GF-D8 (cell line): ENCODE results near the gene MPIG6B.
A peak's percentile ranks its signal among the peaks of the same experiment; 100 is the strongest.

Experiments used
- DNase-seq: peaks from one replicate; lab custom pipeline; 2025; lab: John Stamatoyannopoulos, UW

Gene MPIG6B

DNA sequence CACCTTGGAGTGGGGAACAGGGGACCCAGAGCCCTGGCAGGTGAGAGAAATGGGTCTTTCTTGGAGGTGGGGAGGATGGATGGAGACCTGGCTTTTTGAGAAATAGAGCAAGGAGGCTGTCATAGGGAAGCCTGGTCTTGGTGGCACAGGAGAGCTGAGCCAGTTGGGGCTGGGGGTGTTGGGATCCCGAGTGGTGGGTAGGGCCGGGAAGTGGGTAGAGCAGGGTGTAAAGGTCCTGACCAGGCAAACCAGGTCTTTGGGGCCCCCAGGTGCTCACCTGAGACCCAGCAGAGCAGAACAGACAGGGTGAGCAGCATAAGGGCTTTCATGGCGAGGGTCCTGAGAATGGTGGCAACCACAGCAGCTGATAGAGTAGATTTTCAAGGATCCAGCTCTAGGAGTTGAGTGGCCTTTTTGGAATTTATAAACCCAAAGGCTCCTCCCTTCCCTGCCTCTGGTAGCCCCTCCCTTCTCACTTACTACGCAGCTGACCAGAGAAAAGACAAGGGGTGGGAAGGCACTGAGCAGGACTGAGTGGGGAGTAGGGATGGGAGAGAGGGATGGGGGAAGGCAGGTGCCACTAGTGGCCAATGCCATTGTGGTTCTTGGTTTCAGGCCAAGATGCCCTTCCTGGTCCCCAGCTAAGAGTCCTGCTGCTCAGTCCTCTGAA, 1.7 kb upstream of the MPIG6B start, which contains the start of gene LY6G6C:
Gene LY6G6C, minus strand, starts transcription at position 396 of the 670 bp plus-strand sequence. Its CDS starts 67 bp downstream, at position 329.
- no peak for DNase-seq

DNA sequence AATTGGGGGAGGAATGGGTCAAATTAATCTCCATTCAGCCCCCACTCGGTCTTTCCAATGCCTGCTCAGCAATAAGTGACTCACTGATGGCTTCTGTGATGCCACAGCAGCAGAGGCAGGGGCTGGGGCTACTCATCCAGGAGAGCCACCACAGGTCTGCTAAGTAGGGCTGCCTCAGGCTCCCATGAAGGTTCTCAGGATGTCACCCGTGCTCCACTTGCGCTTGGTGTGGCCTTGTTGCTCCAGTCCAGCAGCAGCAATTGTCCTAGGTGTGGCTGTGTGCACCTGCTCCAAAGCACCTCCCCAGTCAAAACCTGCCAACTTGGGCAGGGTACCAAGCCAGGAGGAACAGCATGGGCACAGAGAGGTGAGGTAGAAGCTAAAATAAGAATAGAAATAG, 1.0 kb upstream of the MPIG6B start:
- no peak for DNase-seq

GRCh38 chr6:31723980-31724691, 963 bp downstream of the MPIG6B start:
- DNase-seq, result no peak

- DNase-seq, result peak; percentile 83
Observed at GRCh38 chr6:31725502-31726350, 2.6 kb downstream of the MPIG6B start.

- no peak for DNase-seq
Observed at GRCh38 chr6:31727034-31727716, 4.0 kb downstream of the MPIG6B start.

DNA sequence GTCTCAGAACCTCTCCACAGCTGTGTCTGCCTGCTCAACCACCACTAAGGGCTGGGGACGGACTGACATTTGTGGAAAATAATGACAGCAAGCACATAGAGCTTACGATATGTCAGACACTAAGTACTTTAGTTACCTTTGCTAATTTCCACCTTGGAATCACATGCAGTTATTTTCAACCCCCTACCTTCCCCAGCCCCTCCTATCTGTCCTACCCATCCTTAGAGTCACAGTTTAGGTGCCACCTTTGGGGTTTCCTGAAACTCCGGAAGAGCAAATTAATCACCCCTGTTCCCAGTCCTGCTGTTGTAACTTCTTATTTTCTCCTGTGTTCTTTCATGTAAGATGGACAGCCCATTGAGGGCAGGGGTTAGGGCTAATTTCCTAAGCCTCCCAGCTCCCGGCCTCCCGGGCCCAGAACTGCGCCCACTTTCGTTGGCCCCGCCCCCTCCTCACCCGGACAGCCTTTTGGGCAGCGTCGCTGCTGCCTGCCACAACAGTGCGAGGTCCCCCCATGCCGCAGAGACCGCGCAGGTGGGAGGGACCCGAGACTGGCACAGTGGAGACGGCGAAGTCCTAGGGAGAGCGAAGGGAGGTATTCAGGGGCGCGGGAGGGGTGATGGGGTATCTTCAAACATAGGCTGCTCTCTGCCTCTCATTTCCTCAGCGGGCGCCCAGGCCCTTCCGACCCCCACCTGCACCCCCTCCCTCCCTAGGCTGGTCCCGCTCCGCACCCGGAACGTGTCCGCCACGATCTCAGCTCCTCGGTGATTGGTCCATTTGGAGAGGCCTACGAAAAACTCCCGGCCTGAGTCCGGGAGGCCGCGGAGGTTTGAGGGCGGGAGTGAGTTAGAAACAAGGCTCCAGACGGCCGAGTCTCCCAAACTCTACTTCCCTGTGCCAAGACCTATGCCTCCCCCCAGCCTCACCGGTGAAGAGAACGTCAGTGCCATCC, 4.8 kb downstream of the MPIG6B start:
- DNase-seq, result peak; percentile 87

DNA sequence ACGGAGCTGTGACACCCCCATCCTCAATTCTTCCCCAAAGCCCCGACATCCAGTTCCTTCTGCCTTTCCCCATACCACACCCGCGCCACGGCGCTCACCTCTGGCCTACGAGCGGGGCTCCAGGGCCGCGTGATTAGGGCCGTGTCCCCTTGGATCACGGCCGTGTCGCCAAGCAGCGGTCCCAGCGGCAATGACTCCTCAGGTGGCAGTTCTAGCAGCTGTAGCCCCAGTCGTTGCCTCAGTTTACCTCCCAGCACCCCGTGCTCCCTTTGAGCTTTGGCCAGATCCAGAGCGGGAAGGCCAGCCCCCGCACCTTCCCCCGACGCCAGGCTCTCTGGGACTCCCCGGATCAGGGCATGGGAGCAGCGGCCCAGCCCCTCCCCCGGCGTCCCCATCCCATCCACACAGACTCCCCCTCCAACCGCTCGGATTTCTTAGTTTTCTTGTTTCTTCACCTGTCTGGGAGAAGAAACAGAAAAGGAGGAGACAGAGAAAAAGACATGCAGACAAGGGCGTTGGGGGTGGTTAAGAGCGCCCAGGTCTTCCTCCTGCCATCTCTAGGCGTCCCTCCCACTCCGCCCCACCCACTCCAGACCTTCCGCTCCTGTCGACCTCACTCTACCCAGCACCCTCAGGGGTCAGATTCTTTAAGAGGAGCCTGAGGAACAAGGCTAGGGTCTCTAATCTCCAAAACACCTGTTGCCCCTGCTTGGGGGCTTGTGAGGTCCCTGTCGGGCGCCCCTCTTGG, 5.8 kb downstream of the MPIG6B start, which contains the start of gene DDAH2:
Gene DDAH2, minus strand, starts transcription at position 533 of the 748 bp plus-strand sequence. Its CDS starts 138 bp downstream, at position 395.
- DNase-seq, result no peak

GRCh38 chr6:31729515-31729978, 6.4 kb downstream of the MPIG6B start:
- DNase-seq, result peak; percentile 33

- DNase-seq, result no peak
Observed at GRCh38 chr6:31729979-31730630, 6.9 kb downstream of the MPIG6B start.

DNA sequence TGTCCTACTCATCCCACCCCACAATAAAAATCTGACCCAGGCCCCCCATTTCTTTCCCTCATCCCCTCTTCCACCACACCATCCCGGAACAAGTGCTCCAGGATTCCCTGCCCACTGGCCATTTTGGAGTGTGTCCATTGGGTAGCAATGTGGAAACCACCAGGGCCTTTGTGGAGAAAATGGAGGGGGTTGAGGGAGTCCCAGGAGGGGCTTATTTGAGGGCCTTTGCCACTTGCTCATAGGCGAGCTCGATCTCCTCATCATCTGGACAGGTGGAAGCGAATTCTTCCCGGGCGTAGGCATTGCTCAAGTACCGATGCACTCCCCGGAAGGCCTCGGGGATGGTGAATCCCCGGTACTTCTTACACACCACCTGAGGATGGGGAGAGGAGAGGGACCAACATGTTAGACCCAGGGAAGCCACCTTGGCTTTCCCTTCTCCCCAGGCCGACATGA, 7.5 kb downstream of the MPIG6B start:
- no peak for DNase-seq

DNA sequence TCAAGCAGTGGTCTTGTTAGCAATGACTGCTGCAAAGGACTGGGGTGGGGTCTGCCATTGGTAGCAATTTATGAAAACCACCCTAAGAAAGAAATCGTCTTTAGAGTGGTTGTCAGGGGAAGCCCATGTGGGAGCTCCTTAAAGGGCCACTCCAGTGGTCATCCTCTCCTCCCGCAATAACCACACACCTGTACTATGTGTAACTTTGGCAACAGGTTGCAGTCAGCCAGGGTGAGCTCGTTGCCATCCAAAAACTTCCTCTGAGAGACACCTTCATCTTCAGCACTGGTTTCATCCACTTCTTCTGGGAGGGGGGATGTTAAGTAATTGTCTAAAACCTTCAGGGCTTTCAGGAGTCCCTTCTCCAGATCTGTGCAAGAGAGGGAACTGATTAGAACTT, 8.9 kb downstream of the MPIG6B start:
- DNase-seq, result no peak

DNA sequence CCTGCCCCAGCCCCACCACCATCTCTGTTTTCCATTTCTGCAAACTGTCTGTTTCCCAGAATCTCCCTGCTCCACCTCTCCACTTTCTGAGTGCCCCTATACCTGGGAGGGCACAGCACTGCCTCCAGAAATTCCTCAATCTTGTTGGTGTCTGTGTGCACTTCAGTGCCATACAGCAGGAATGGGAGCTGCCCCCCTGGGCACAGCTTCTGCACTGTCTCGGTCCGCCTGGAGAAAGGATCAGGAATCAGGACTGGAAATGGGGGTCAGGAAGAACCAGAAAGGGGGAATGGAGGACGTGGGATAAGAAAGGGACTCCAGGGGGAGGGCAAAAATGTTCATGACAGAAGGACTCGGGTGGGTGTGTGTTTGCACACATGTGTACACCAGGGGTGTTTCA, 10.6 kb downstream of the MPIG6B start:
- no peak for DNase-seq

DNA sequence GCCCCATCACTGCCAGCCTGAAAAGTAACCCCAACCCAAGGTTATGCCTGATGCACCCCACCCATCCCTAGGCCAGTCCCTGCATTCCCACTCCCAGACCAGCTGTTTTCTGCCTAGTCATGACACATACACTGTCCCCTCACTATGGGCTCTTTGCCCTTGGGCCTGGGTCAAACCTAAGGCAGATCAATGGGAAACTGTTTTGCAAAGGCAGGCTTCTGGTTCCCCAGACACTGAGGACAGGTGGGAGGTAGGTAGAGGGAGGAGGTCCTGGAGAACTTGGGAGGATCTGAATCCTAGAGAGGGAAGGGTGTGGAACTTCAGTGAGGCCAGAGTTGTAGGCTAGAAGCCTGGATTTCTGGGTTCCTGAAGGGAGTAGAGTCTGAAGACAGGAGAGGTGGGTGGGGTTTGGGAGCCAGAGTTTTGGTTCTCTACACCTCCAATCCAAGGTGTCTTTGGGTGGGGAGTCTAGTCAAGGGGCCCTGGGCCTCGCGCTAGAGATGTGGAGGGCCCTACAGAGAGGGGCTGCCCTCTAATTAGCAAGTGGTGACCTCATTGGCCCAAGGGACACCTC, 11.2 kb downstream of the MPIG6B start:
- no peak for DNase-seq

DNA sequence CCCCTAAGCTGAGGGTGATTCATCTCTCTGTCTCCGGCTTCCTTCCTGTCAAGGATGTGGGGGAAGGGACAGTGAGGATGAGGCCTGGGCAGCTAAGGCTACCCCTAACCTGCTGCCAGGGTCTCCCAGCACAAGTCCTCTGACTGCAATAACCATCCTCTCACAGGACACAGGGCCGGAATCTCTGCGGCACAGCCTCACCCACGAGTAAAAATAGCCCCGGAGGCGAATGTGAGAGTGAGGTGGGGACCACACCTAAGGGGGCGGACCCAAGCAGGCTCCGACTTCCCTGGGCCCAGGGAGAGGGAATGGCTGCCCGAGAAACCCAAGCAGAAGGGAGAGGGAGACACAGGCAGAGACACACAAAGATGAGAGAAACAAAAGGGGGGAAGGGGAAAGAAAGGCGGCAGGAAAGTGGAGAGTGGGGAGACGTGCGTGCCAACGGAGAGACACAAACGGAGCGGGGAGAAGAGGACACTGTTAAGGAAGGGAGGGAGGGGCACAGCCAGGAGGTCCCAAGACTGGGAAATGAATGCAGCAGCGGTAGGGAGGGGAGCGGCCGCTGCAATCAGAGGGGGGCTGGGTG, 11.7 kb downstream of the MPIG6B start:
- DNase-seq, result peak; percentile 52

- peak; percentile 81 for DNase-seq
Observed at GRCh38 chr6:31736021-31736767, 13.0 kb downstream of the MPIG6B start, which contains the start of gene CLIC1. TSS of gene CLIC1 (minus strand) at chr6:31736530. CDS start at chr6:31736300, 230 bp downstream.

- peak; percentile 30 for DNase-seq
Observed at GRCh38 chr6:31736768-31737314, 13.7 kb downstream of the MPIG6B start.

DNA sequence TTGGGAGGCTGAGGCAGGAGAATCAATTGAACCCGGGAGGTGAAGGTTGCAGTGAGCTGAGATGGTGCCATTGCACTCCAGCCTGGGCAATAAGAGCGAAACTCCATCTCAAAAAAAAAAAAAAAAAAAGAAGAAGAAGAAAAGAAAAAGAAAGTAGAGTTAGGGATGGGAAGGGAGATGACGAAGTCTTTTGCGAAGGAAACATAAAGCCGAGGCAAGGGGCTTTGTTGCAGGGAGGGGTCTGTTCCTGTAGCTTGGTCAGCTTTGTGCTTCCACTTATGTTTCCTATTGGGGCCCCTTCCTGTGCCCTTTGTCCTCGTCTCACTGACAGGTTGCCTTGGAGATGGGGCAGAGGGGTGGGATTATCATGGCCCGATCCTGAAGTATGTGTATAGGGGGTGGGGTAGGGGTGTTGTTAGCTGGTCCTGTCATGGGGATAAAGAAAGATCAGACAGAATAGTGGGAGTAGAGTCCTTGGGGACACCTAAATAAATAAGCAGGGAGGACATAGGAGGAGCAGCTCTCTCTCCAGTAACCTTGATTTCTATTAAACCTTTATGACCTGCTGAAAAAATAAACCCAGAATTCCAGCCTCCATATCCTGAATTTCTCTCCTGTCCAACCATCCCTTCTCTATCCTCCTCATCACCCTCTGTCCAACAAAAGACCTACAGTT, 14.3 kb downstream of the MPIG6B start:
- DNase-seq, result peak; percentile 84
